GM19468 (cell line): ENCODE results near the gene FEN1.

Source experiments
- ATAC-seq: cut with Tn5 transposase; IDR thresholded peaks from one replicate; pipeline ENCODE4 v1.9.1; 2021; ENCODE audit warnings: mild to moderate bottlenecking, moderate library complexity, moderate number of reproducible peaks; ENCODE audit not compliant: unreplicated experiment; ENCODE audit errors: extremely low read depth

FEN1 gene

GRCh38 chr11:61792310-61793082, at the start of gene FEN1, which contains the start of gene TMEM258:
TSS of gene FEN1 (plus strand) at chr11:61792911. CDS start at chr11:61795362, 2,451 bp downstream.
TSS of gene TMEM258 (minus strand) at chr11:61792599. CDS start at chr11:61792558, 41 bp downstream.
- ATAC-seq, result peak; percentile 44

GRCh38 chr11:61743486-61744095, 49.1 kb upstream of the FEN1 start:
- ATAC-seq, result no peak

- ATAC-seq, result no peak
Measured at GRCh38 chr11:61744181-61744580, 48.5 kb upstream of the FEN1 start.

GRCh38 chr11:61744609-61745156, 48.0 kb upstream of the FEN1 start:
- no peak for ATAC-seq

GRCh38 chr11:61745781-61746441, 46.8 kb upstream of the FEN1 start:
- no peak for ATAC-seq

- ATAC-seq, result no peak
Measured at GRCh38 chr11:61746442-61747191, 46.1 kb upstream of the FEN1 start.

GRCh38 chr11:61747192-61747966, 45.3 kb upstream of the FEN1 start:
- no peak for ATAC-seq

GRCh38 chr11:61747967-61748285, 44.8 kb upstream of the FEN1 start:
- ATAC-seq, result no peak

GRCh38 chr11:61749591-61750217, 43.0 kb upstream of the FEN1 start:
- ATAC-seq, result no peak

GRCh38 chr11:61750631-61751273, 42.0 kb upstream of the FEN1 start:
- ATAC-seq, result no peak

GRCh38 chr11:61751384-61751783, 41.3 kb upstream of the FEN1 start:
- ATAC-seq, result no peak

GRCh38 chr11:61752117-61752924, 40.4 kb upstream of the FEN1 start, which contains the start of gene MYRF:
TSS of gene MYRF (plus strand) at chr11:61752636. CDS start at chr11:61752745, 109 bp downstream.
- ATAC-seq, result no peak

- ATAC-seq, result no peak
Measured at GRCh38 chr11:61752925-61753521, 39.7 kb upstream of the FEN1 start.

- ATAC-seq, result no peak
Measured at GRCh38 chr11:61753672-61754071, 39.0 kb upstream of the FEN1 start.

- no peak for ATAC-seq
Measured at GRCh38 chr11:61754534-61755482, 37.9 kb upstream of the FEN1 start.

GRCh38 chr11:61756147-61756451, 36.6 kb upstream of the FEN1 start:
- ATAC-seq, result no peak
